Epithelial cell of esophagus (primary cell): ENCODE measurements around the gene NOXRED1.

ENCODE experiments used
- DNase-seq: peaks from one replicate; pipeline ENCODE4 v3.0.0; 2010; ENCODE audit warnings: low read depth
- H3K4me3 ChIP-seq: 2 replicates; pipeline ENCODE4 v1.5.1; 2011; ENCODE audit warnings: mild to moderate bottlenecking, low read length, control low read depth
- TF ChIP-seq, protein P1 (sequence below): IDR thresholded peaks from 2 replicates; pipeline ENCODE4 v1.5.1; 2011; ENCODE audit warnings: low read depth, mild to moderate bottlenecking, low read length, control low read depth, inconsistent platforms; ENCODE audit not compliant: insufficient read depth; ENCODE audit errors: missing control alignments

NOXRED1 gene

DNA sequence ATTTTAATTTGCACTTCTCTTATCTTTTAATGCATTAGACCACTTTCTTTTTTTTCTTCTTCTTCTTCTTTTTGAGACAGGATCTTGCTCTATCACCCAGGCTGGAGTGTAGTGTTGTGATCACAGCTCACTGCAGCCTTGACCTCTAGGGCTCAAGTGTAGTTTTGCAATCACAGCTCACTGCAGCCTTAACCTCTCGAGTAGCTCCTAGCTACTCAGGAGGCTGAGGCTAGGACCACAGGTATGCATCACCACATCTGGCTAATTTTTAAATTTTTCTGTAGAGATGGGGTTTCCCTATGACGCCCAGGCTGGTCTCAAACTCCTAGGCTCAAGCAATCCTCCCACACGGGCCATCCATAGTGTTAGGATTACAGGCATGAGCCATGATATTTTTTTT is 59.2 kb downstream of the NOXRED1 start:
- no peak overlapping the region for H3K4me3 ChIP-seq
- TF ChIP-seq, protein P1, sequence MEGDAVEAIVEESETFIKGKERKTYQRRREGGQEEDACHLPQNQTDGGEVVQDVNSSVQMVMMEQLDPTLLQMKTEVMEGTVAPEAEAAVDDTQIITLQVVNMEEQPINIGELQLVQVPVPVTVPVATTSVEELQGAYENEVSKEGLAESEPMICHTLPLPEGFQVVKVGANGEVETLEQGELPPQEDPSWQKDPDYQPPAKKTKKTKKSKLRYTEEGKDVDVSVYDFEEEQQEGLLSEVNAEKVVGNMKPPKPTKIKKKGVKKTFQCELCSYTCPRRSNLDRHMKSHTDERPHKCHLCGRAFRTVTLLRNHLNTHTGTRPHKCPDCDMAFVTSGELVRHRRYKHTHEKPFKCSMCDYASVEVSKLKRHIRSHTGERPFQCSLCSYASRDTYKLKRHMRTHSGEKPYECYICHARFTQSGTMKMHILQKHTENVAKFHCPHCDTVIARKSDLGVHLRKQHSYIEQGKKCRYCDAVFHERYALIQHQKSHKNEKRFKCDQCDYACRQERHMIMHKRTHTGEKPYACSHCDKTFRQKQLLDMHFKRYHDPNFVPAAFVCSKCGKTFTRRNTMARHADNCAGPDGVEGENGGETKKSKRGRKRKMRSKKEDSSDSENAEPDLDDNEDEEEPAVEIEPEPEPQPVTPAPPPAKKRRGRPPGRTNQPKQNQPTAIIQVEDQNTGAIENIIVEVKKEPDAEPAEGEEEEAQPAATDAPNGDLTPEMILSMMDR, result no peak
- DNase-seq, result no peak

- no peak for DNase-seq
- TF ChIP-seq, protein P1, result no peak
- no peak overlapping the region for H3K4me3 ChIP-seq
Measured at GRCh38 chr14:77359626-77360025, 63.7 kb downstream of the NOXRED1 start.

DNA sequence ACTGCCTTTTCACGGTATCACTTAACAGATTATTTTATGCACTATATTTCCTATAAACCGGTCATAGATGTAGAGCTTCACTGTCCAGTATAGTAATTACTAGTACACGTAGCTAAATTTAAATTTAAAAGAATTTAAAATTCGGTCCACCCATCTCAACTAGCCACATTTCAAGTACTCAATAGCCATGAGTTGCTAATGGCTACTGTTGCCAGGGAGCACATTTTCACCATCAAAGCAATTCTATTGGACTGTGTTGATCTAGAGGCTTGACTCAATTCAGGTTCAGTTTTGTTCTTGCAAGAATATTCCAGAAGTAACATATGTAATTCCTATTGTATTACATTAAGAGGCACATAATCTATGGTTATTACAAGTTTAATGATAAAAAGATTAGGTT is 66.4 kb downstream of the NOXRED1 start:
- TF ChIP-seq, protein P1, result no peak
- DNase-seq, result no peak
- no peak overlapping the region for H3K4me3 ChIP-seq

DNA sequence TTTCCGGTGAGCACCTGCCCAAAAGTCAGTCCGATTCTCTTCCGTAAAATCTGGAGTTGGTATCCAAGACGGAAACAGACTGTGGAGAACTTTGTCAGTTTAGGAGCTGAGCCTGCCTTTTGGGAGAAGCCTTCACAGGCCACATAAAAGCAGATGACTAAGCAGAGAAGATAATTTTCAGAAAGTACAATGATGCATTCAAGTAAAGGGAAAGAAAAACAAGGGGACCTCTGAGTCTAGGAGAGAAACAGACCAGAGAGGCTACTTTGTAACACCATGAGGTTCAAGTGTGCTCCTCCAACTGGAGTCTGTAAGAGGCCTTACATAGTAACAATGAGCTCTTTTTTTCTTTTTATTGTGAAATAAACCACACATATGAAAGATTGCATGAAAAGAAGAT is 67.5 kb downstream of the NOXRED1 start:
- H3K4me3 ChIP-seq, result no peak overlapping the region
- TF ChIP-seq, protein P1, result no peak
- no peak for DNase-seq

DNA sequence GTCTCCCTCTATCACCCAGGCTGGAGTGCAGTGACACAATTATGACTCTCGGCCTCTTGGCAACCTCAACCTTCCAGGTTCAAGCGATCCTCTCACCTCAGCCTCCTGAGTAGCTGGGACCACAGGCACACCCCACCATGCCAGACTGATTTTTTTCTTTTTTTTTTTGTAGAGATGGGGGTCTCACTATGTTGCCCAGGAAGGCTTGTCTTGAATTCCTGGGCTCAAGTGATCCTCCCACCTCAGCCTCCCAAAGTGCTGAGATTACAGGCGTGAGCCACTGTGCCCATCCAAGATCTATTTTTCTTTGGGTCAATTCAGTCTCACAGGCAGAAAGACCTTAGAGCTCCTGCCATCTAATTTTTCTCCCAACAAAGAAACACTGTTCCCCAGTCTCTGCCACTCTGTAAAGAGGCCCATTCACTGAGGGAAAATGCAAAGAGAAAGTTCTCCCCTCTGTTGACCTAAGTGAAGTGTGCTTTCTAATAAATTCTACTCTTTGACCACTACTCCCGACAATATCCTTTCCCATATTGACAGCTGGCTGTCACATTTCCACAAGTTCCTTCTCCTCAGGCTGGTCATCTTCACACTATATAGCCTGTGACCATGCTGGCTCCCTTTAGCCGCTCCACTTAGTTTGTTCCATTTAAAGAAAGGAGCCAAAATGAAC is 69.7 kb downstream of the NOXRED1 start:
- TF ChIP-seq, protein P1, result no peak
- no peak for DNase-seq
- H3K4me3 ChIP-seq, result no peak overlapping the region

DNA sequence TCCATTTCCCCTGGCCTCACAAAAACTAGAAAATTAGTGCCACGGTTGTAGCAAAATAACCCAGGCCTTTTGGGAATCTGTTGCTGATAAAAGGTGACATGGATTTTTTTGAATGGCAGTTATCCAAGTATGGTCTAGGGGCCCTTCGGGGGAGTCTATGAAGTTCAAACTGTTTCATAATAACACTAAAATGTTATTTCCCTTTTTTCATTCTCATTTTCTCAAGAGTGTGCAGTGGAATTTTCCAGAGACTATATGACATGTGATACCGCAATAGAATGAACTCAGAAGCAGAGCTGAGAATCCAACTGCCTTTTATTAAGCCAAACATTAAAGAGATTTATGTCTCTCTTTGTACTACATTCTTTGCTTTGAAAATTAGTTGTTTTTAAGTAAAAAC is 75.6 kb downstream of the NOXRED1 start:
- H3K4me3 ChIP-seq, result no peak overlapping the region
- TF ChIP-seq, protein P1, result no peak
- DNase-seq, result no peak

DNA sequence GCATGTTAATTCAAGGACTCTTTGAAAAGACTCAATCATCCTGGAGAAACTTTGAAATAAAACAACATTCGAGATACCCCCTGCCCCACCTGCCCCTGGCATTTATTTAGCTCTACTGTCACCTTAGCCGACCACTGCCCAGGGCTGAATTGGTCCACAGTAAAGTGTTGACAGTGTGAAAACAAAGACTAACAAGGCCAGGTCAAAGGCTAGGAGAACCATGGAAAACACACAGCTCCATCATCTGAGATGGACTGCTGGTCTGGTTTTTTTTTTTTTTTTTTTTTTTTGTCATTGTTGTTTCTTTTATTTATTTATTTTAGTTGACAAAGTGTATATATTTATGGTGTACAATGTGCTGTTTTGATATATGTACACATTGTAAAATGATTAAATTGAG is 76.8 kb downstream of the NOXRED1 start:
- TF ChIP-seq, protein P1, result no peak
- DNase-seq, result no peak
- no peak overlapping the region for H3K4me3 ChIP-seq
